HepG2 (cell line): Measurements from ENCODE around the gene RHOBTB1. TPM values are rescaled to one million over a fixed set of nuclear protein-coding genes. Genes with fewer than 3 reads are reported as not detected.

Experiments
- ATAC-seq: fragments of 200-7000 bp; cut with Tn5 transposase; 3 replicates; pipeline ENCODE4 v1.9.1; 2020; ENCODE audit warnings: mild to moderate bottlenecking, moderate library complexity
- BruUV-seq: library from RNA; stranded (reverse); fragments of 400-500 nt; replicated peaks from 2 replicates; lab custom pipeline; 2021; lab: Mats Ljungman, UMichigan
- CTCF ChIA-PET: fragments of 300-600 bp; formaldehyde crosslinking; extraction: SDS; loops from one replicate; lab custom pipeline; 2021; ENCODE audit warnings: low total read pairs, inconsistent platforms, low intra/inter-chr PET ratio; lab: Yijun Ruan, JAX
- POLR2A ChIA-PET: fragments of 350-600 bp; sonication (Branson Sonifier 250); formaldehyde crosslinking; loops from one replicate; lab custom pipeline; 2020; ENCODE audit warnings: antibody characterized with exemption, inconsistent platforms; lab: Yijun Ruan, JAX
- DNase-seq: peaks from one replicate; pipeline ENCODE4 v3.0.0-alpha.2; 2015; ENCODE audit warnings: low spot score
- FAIRE-seq: peaks from 3 replicates; lab custom pipeline; 2011; peaks lifted over from hg19 to GRCh38; lab: Jason Lieb, UNC
- H2AFZ ChIP-seq: one replicate; pipeline ENCODE4 v1.6.1; 2011; ENCODE audit warnings: low read length, inconsistent platforms
- H3K27ac ChIP-seq: fragments of 300-600 bp; 3 replicates; pipeline ENCODE4 v1.8.0; 2011; ENCODE audit warnings: mixed run types, mild to moderate bottlenecking, mixed read lengths, low read length, inconsistent platforms; ENCODE audit not compliant: insufficient read depth; ENCODE audit errors: extremely low read length
- H3K27me3 ChIP-seq, 2 experiments: fragments of 200-600 bp in 1 of 2; 2 replicates in 1 of 2; 3 replicates in 1 of 2; pipeline versions ENCODE4 v1.6.0 to v1.8.0; 2011; ENCODE audit warnings: low read length in 2 of 2, mild to moderate bottlenecking in 2 of 2, moderate library complexity in 2 of 2, inconsistent platforms in 1 of 2; ENCODE audit not compliant: insufficient read depth in 2 of 2, control insufficient read depth in 1 of 2
- H3K36me3 ChIP-seq, 2 experiments: fragments of 200-600 bp in 1 of 2; replicated peaks in 1 of 2; 2 replicates in 1 of 2; 3 replicates in 1 of 2; pipeline versions ENCODE4 v1.5.1 to v1.8.0; 2011; ENCODE audit warnings: low read length in 2 of 2, inconsistent platforms in 1 of 2; ENCODE audit not compliant: insufficient read depth in 2 of 2, control insufficient read depth in 1 of 2
- H3K4me1 ChIP-seq: 2 replicates; pipeline ENCODE4 v1.5.1; 2012; ENCODE audit warnings: low read length, inconsistent platforms; ENCODE audit not compliant: insufficient read depth
- H3K4me2 ChIP-seq: 2 replicates; pipeline ENCODE4 v1.6.0; 2011; ENCODE audit warnings: low read depth, low read length, inconsistent platforms
- H3K4me3 ChIP-seq, 3 experiments: fragments of 200-600 bp in 1 of 3; sonication (generic), shearing (Covaris generic) in 1 of 3; replicated peaks in 1 of 3; 2 replicates each; pipeline ENCODE4 v1.5.1; 2011 to 2016; ENCODE audit warnings: low read length in 3 of 3, inconsistent platforms in 2 of 3, low read depth in 2 of 3, mild to moderate bottlenecking in 2 of 3, control low read depth in 1 of 3, mixed read lengths in 1 of 3; ENCODE audit not compliant: insufficient read depth in 1 of 3
- H3K79me2 ChIP-seq: one replicate; pipeline ENCODE4 v1.6.1; 2011; ENCODE audit warnings: low read length, inconsistent platforms; ENCODE audit not compliant: insufficient read depth
- H3K9ac ChIP-seq: 2 replicates; pipeline ENCODE4 v1.6.0; 2011; ENCODE audit warnings: mild to moderate bottlenecking, low read depth, low read length, inconsistent platforms; ENCODE audit not compliant: insufficient read depth
- H3K9me3 ChIP-seq: 2 replicates; pipeline ENCODE4 v1.5.1; 2012; ENCODE audit warnings: mild to moderate bottlenecking, low read length
- H4K20me1 ChIP-seq: 2 replicates; pipeline ENCODE4 v1.6.0; 2011; ENCODE audit warnings: inconsistent platforms, mild to moderate bottlenecking, low read length, moderate library complexity; ENCODE audit not compliant: insufficient read depth
- ATF7-NPFF ChIP-seq: sonication (generic); formaldehyde crosslinking; IDR thresholded peaks from 2 replicates; pipeline ENCODE4 v1.8.1; 2023; ENCODE audit warnings: mild to moderate bottlenecking, low read depth, missing genetic modification reagents, moderate library complexity
- JDP2 ChIP-seq: sonication (generic); formaldehyde crosslinking; IDR thresholded peaks from 2 replicates; pipeline ENCODE4 v1.8.1; 2022; ENCODE audit warnings: missing genetic modification reagents, borderline replicate concordance
- SKI ChIP-seq: fragments of 450-650 bp; IDR thresholded peaks from one replicate; pipeline ENCODE4 v1.6.1; 2018; ENCODE audit warnings: mild to moderate bottlenecking; ENCODE audit not compliant: partially characterized antibody
- SMC3 ChIP-seq: IDR thresholded peaks from 2 replicates; pipeline ENCODE4 v1.6.1; 2011; ENCODE audit warnings: low read length, improper control_type of control experiment
- SNAI1 ChIP-seq: sonication (generic); formaldehyde crosslinking; IDR thresholded peaks from 2 replicates; pipeline ENCODE4 v1.5.0; 2020; ENCODE audit warnings: mild to moderate bottlenecking, missing genetic modification reagents, borderline replicate concordance
- TARDBP ChIP-seq: sonication (generic); formaldehyde crosslinking; IDR thresholded peaks from 2 replicates; pipeline ENCODE4 v1.8.0; 2022; ENCODE audit warnings: mild to moderate bottlenecking, missing genetic modification reagents
- ZFY ChIP-seq: sonication (generic); formaldehyde crosslinking; IDR thresholded peaks from 2 replicates; pipeline ENCODE4 v1.4.0; 2020; ENCODE audit warnings: missing genetic modification reagents
- ZNF256 ChIP-seq: sonication (generic); formaldehyde crosslinking; conservative IDR thresholded peaks from 2 replicates; pipeline ENCODE4 v1.4.0; 2020; ENCODE audit warnings: missing genetic modification reagents
- ZNF550 ChIP-seq: sonication (generic); formaldehyde crosslinking; IDR thresholded peaks from 2 replicates; pipeline ENCODE4 v1.4.0; 2020; ENCODE audit warnings: mild to moderate bottlenecking, missing genetic modification reagents, borderline replicate concordance
- ZNF879 ChIP-seq: sonication (generic); formaldehyde crosslinking; IDR thresholded peaks from 2 replicates; pipeline ENCODE4 v1.8.1; 2023; ENCODE audit warnings: missing genetic modification reagents
- ZNF883 ChIP-seq: sonication (generic); formaldehyde crosslinking; IDR thresholded peaks from 2 replicates; pipeline ENCODE4 v1.5.1; 2020; ENCODE audit warnings: mild to moderate bottlenecking, missing genetic modification reagents; ENCODE audit errors: not compliant biosample characterization
- WGBS: methylation state at CpG from one replicate; pipeline ENCODE4 v1.1.6; 2017; ENCODE audit warnings: low lambda C conversion rate; 5-methylcytosine and 5-hydroxymethylcytosine counted together
- in situ Hi-C: cut with HindIII; loops from 2 replicates; pipeline ENCODE4 v1.10.0; 2017; ENCODE audit warnings: low pct_unique_long_range_greater_than_20kb; ENCODE audit not compliant: extremely low pct_ligation_motif_present
- intact Hi-C: fragments of 100-400 bp; cut with micrococcal nuclease; formaldehyde crosslinking; loops from one replicate; pipeline ENCODE4 v1.10.0; 2022; ENCODE audit not compliant: unreplicated experiment
- polyA plus RNA-seq, 8 experiments: library from polyadenylated mRNA; depleted of rRNA in 3 of 8; stranded (reverse) in 7 of 8; unstranded in 1 of 8; fragments of >200 nt; fragmentation: Illumina TruSeq in 4 of 8; extraction: Trizol in 4 of 8; gene quantifications; 2 replicates each; pipeline versions ENCODE4 v1.2.1 to v1.2.3, GENCODE V29; 2011 to 2016; ENCODE audit warnings: low read depth in 4 of 8, missing spikeins in 1 of 8, mixed read lengths in 1 of 8; ENCODE audit not compliant: insufficient read depth in 1 of 8
- total RNA-seq, 5 experiments: library from RNA; depleted of rRNA; stranded (reverse); fragments of >200 nt; fragmentation: Illumina TruSeq; extraction: Trizol; gene quantifications; 2 replicates each; pipeline ENCODE4 v1.2.3, GENCODE V29; 2016; ENCODE audit warnings: low read depth in 1 of 5
- TF ChIP-seq, protein P1 (sequence below): sonication (generic); formaldehyde crosslinking; IDR thresholded peaks from 2 replicates; pipeline ENCODE4 v1.5.1; 2020; ENCODE audit warnings: mild to moderate bottlenecking, missing genetic modification reagents, moderate library complexity
- TF ChIP-seq, protein P2 (sequence below): sonication (generic); formaldehyde crosslinking; IDR thresholded peaks from 2 replicates; pipeline ENCODE4 v1.4.0; 2020; ENCODE audit warnings: missing genetic modification reagents
- TF ChIP-seq, protein P3 (sequence below): sonication (generic); formaldehyde crosslinking; IDR thresholded peaks from 2 replicates; pipeline ENCODE4 v1.5.1; 2020; ENCODE audit warnings: mild to moderate bottlenecking, missing genetic modification reagents

RHOBTB1 gene
- total and polyA plus RNA-seq, 2 of the 13 experiments (the other 11 are each of a cell fraction or from before 2014, with no cell fraction given): 18.8 to 59.5 TPM

DNA sequence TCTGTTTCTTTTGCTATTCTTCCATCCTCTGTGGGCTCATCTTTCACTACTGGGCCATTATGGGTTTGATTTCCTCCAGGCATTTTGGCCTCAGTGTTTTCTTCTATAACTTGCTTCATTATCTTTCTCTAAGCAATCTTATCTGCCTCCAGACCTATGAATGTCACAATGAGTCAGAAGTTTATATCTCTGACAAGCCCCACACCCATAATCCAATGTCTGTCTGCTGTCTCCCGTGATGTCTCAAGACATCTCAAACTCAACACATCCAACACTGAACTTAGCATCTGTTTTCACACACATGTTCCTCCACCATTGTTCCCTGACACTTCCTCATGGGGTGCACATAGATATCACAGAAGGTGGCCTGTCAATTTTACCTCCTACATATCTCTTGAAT, 46.7 kb upstream of the RHOBTB1 start (continued):
- TF ChIP-seq, protein P1, sequence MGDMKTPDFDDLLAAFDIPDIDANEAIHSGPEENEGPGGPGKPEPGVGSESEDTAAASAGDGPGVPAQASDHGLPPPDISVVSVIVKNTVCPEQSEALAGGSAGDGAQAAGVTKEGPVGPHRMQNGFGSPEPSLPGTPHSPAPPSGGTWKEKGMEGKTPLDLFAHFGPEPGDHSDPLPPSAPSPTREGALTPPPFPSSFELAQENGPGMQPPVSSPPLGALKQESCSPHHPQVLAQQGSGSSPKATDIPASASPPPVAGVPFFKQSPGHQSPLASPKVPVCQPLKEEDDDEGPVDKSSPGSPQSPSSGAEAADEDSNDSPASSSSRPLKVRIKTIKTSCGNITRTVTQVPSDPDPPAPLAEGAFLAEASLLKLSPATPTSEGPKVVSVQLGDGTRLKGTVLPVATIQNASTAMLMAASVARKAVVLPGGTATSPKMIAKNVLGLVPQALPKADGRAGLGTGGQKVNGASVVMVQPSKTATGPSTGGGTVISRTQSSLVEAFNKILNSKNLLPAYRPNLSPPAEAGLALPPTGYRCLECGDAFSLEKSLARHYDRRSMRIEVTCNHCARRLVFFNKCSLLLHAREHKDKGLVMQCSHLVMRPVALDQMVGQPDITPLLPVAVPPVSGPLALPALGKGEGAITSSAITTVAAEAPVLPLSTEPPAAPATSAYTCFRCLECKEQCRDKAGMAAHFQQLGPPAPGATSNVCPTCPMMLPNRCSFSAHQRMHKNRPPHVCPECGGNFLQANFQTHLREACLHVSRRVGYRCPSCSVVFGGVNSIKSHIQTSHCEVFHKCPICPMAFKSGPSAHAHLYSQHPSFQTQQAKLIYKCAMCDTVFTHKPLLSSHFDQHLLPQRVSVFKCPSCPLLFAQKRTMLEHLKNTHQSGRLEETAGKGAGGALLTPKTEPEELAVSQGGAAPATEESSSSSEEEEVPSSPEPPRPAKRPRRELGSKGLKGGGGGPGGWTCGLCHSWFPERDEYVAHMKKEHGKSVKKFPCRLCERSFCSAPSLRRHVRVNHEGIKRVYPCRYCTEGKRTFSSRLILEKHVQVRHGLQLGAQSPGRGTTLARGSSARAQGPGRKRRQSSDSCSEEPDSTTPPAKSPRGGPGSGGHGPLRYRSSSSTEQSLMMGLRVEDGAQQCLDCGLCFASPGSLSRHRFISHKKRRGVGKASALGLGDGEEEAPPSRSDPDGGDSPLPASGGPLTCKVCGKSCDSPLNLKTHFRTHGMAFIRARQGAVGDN (CRISPR knock-in tag): no peak

DNA sequence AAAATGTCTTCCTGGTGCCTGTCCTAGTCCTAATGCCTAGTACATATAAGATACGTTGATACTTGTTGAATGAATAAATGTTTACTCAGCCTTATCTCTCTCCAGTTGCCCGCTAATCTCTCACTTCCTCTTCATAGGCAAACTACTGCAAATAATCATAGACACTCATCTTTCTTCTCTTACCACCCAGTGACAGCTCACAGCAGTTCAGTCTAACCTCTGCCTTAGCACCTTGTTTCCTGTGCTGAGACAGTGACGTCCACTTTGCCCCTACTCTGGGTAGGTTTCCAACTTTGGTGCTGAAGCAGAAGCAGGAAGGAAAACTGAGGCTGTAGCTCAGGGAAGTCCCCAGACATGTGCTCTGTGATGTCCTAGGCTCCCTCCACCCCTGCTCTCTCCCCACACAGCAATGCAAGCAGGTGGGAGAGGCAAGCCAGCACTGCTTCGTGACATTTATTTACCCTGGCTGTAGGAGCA, 45.5 kb upstream of the RHOBTB1 start:
- Histone ChIP-seq H2AFZ (no peak overlapping the region), H3K27me3 (no peaks in the 10 kb centered on the region), H4K20me1 (no peaks in the 10 kb centered on the region), H3K79me2 (peaks cover 61% of the 10 kb centered on the region), H3K9ac (no peak overlapping the region), H3K27ac (no peak overlapping the region), H3K4me3 (no peak overlapping the region), H3K4me1 (peaks cover 21% of the 10 kb centered on the region), H3K36me3 (peaks cover 0 to 2% of the 10 kb centered on the region in 2 experiments; a peak in 2 of 5 replicates), H3K4me2 (no peak overlapping the region), H3K9me3 (peaks cover 13% of the 10 kb centered on the region)
- TF ChIP-seq ATF7-NPFF (CRISPR knock-in tag) (no peak), ZFY (CRISPR knock-in tag) (no peak), ZNF879 (CRISPR knock-in tag) (no peak), ZNF883 (CRISPR knock-in tag) (no peak), ZNF550 (peak; percentile 100), SKI (no peak), ZNF256 (CRISPR knock-in tag) (no peak), SNAI1 (CRISPR knock-in tag) (no peak), JDP2 (CRISPR knock-in tag) (no peak), TARDBP (CRISPR knock-in tag) (no peak), SMC3 (no peak)
- TF ChIP-seq, protein P2, sequence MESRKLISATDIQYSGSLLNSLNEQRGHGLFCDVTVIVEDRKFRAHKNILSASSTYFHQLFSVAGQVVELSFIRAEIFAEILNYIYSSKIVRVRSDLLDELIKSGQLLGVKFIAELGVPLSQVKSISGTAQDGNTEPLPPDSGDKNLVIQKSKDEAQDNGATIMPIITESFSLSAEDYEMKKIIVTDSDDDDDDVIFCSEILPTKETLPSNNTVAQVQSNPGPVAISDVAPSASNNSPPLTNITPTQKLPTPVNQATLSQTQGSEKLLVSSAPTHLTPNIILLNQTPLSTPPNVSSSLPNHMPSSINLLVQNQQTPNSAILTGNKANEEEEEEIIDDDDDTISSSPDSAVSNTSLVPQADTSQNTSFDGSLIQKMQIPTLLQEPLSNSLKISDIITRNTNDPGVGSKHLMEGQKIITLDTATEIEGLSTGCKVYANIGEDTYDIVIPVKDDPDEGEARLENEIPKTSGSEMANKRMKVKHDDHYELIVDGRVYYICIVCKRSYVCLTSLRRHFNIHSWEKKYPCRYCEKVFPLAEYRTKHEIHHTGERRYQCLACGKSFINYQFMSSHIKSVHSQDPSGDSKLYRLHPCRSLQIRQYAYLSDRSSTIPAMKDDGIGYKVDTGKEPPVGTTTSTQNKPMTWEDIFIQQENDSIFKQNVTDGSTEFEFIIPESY (CRISPR knock-in tag): 0 out of 2 replicates have a peak, but pooled peaks have one; percentile 36
- TF ChIP-seq, protein P3, sequence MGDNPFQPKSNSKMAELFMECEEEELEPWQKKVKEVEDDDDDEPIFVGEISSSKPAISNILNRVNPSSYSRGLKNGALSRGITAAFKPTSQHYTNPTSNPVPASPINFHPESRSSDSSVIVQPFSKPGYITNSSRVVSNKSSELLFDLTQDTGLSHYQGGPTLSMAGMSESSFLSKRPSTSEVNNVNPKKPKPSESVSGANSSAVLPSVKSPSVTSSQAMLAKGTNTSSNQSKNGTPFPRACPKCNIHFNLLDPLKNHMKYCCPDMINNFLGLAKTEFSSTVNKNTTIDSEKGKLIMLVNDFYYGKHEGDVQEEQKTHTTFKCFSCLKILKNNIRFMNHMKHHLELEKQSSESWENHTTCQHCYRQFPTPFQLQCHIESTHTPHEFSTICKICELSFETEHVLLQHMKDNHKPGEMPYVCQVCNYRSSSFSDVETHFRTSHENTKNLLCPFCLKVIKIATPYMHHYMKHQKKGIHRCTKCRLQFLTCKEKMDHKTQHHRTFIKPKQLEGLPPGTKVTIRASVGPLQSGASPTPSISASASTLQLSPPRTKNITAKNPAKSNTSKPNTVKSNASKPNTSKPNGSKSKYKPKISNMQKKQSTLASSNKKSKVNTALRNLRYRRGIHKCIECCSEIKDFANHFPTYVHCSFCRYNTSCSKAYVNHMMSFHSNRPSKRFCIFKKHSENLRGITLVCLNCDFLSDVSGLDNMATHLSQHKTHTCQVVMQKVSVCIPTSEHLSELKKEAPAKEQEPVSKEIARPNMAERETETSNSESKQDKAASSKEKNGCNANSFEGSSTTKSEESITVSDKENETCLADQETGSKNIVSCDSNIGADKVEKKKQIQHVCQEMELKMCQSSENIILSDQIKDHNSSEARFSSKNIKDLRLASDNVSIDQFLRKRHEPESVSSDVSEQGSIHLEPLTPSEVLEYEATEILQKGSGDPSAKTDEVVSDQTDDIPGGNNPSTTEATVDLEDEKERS (CRISPR knock-in tag): 0 out of 2 replicates have a peak, but pooled peaks have one; percentile 67
- intact Hi-C loops: no loop called here
- in situ Hi-C loops: no loop called here
- no peak for ATAC-seq
- WGBS: 88% methylated on average over 4 of the region's 4 CpGs
- peak; percentile 33 for DNase-seq
- no peak for FAIRE-seq
- CTCF ChIA-PET: no interaction called here
- BruUV-seq: no TSS peak
- POLR2A ChIA-PET: no interaction called here
